Measurements from ENCODE around the gene MAD1L1. TPM values are rescaled to one million over a fixed set of nuclear protein-coding genes. Genes with fewer than 3 reads are reported as not detected.

The MAD1L1 gene
- total and polyA plus RNA-seq, 2 donors (not counting 3 experiments of a cell fraction or from before 2014, with no cell fraction given): 34.1 to 42.3 TPM

DNA sequence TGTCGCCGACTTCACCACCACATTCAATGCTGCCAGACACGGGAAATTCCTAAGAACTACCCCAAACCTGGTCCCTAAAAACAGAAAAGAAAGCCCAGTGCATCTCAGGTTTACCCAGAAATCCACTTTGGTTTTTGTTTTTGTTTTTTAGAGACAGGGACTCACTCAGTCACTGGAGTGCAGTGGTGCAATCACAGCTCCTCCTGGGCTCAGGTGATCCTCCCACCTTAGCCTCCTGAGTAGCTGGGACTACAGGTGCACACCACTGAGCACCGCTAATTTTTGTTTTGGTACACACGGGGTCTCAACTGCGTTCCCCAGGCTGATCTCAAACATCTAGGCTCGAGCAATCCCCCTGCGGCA lies 22.8 kb downstream of the MAD1L1 start:
- H3K9ac ChIP-seq (replicated peaks; ENCODE audit: extremely low read depth, insufficient read depth, low read length): no peak overlapping the region
- no peaks in the 10 kb centered on the region for H3K9me1 ChIP-seq (replicated peaks; ENCODE audit: control insufficient read depth, extremely low read depth, insufficient read depth, low read length)
- no TSS peak for BruUV-seq (replicated peaks)
- DNase-seq (ENCODE audit: low read depth, low spot score) (no peak), FAIRE-seq (no peak)
- no peaks in the 10 kb centered on the region for H3K4me1 ChIP-seq (ENCODE audit: control insufficient read depth, extremely low read depth, insufficient read depth, low read length)
- intact Hi-C loops (cut with micrococcal nuclease) (loop anchor here (1.0 to 2.0 kb wide), 3 partner anchors 105 to 631 kb away; no protein-coding TSS in a partner anchor), dilution Hi-C loops (cut with MboI; ENCODE audit: extremely low pct_ligation_motif_present, low sequenced_read_pairs) (no loop called here)
- H3K27ac ChIP-seq (ENCODE audit: insufficient read depth, low read depth, low read length): no peak overlapping the region
- no peaks in the 10 kb centered on the region for H3K79me2 ChIP-seq (ENCODE audit: control insufficient read depth, insufficient read depth, low read length)
- ChIA-PET POLR2A (no interaction called here), CTCF (interaction anchor here (0.6 to 3.3 kb wide), 19 partner anchors 9 to 636 kb away, joined by 3 to 36 read pairs (median 5); no protein-coding TSS in a partner anchor)
- no peak overlapping the region for H2AFZ ChIP-seq (ENCODE audit: low read depth, low read length)
- H3K9me3 ChIP-seq (replicated peaks; ENCODE audit: control insufficient read depth, insufficient read depth, low read length): no peaks in the 10 kb centered on the region
- H3K4me3 ChIP-seq (replicated peaks in 1 of 3; ENCODE audit: insufficient read depth in 1 of 3, low read depth in 1 of 3, low read length in 3 of 3): no peak overlapping the region
- no peak overlapping the region for H3K4me2 ChIP-seq (ENCODE audit: insufficient read depth, low read length)
- peaks cover 3 to 21% of the 10 kb centered on the region in 2 experiments for H3K36me3 ChIP-seq (ENCODE audit: control insufficient read depth in 2 of 2, extremely low read depth in 1 of 2, insufficient read depth in 2 of 2, low read length in 2 of 2)
- H3K27me3 ChIP-seq (ENCODE audit: control insufficient read depth in 2 of 2, insufficient read depth in 2 of 2, low read length in 2 of 2): no peaks in the 10 kb centered on the region
- TF ChIP-seq FOS (IDR thresholded peaks at IDR 0.05; ENCODE audit: borderline replicate concordance, insufficient read depth, low read length) (no peak), POLR2AphosphoS5 (IDR thresholded peaks at IDR 0.05; ENCODE audit: insufficient read depth, low read depth, low read length) (no peak), JUN (IDR thresholded peaks at IDR 0.05; ENCODE audit: borderline replicate concordance, insufficient read depth, insufficient read length, low read depth) (no peak), POLR2A (IDR thresholded peaks at IDR 0.05; ENCODE audit: low read depth, low read length) (no peak), GATA2 (IDR thresholded peaks at IDR 0.05; ENCODE audit: insufficient read depth, insufficient read length, low read depth, low read length) (no peak), EZH2 (IDR thresholded peaks at IDR 0.05; ENCODE audit: borderline replicate concordance, low read depth, low read length, severe bottlenecking) (no peak)
- TF ChIP-seq, protein P1, sequence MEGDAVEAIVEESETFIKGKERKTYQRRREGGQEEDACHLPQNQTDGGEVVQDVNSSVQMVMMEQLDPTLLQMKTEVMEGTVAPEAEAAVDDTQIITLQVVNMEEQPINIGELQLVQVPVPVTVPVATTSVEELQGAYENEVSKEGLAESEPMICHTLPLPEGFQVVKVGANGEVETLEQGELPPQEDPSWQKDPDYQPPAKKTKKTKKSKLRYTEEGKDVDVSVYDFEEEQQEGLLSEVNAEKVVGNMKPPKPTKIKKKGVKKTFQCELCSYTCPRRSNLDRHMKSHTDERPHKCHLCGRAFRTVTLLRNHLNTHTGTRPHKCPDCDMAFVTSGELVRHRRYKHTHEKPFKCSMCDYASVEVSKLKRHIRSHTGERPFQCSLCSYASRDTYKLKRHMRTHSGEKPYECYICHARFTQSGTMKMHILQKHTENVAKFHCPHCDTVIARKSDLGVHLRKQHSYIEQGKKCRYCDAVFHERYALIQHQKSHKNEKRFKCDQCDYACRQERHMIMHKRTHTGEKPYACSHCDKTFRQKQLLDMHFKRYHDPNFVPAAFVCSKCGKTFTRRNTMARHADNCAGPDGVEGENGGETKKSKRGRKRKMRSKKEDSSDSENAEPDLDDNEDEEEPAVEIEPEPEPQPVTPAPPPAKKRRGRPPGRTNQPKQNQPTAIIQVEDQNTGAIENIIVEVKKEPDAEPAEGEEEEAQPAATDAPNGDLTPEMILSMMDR (IDR thresholded peaks at IDR 0.05; ENCODE audit: extremely low read depth in 1 of 2, insufficient read depth in 1 of 2, low read depth in 1 of 2, low read length in 2 of 2): no peak
- TF ChIP-seq, protein P2, sequence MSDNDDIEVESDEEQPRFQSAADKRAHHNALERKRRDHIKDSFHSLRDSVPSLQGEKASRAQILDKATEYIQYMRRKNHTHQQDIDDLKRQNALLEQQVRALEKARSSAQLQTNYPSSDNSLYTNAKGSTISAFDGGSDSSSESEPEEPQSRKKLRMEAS (IDR thresholded peaks at IDR 0.05; ENCODE audit: insufficient read depth, insufficient read length): no peak
- no peaks in the 10 kb centered on the region for H4K20me1 ChIP-seq (replicated peaks; ENCODE audit: control insufficient read depth, extremely low read depth, insufficient read depth, low read length)
